HEK293 (cell line): ENCODE results near the gene GJA5.

Experiments used
- CTCF ChIA-PET: fragments of 350-600 bp; formaldehyde crosslinking; extraction: SDS; loops from one replicate; lab custom pipeline; 2021; ENCODE audit warnings: antibody characterized with exemption; lab: Yijun Ruan, JAX
- POLR2A ChIA-PET: fragments of 300-600 bp; formaldehyde crosslinking; extraction: SDS; loops from one replicate; lab custom pipeline; 2020; ENCODE audit warnings: antibody characterized with exemption, inconsistent platforms; lab: Yijun Ruan, JAX
- H3K27ac ChIP-seq: fragments of 200-500 bp; sonication (Bioruptor generic); 2 replicates; pipeline ENCODE4 v1.5.1; 2014; ENCODE audit warnings: low read depth, low read length, control low read depth, inconsistent platforms; ENCODE audit errors: extremely low read depth
- H3K36me3 ChIP-seq, 2 experiments: fragments of 200-500 bp in 1 of 2; sonication (Bioruptor generic) in 1 of 2; 1 replicate in 1 of 2; 2 replicates in 1 of 2; pipeline ENCODE4 v1.5.1; 2014 to 2017; ENCODE audit warnings: inconsistent platforms in 2 of 2, low read length in 2 of 2; ENCODE audit not compliant: control insufficient read depth in 2 of 2, insufficient read depth in 1 of 2
- H3K4me1 ChIP-seq: fragments of 200-500 bp; sonication (Bioruptor generic); 2 replicates; pipeline ENCODE4 v1.5.1; 2014; ENCODE audit warnings: mild to moderate bottlenecking, low read length, inconsistent platforms; ENCODE audit not compliant: control insufficient read depth, insufficient read depth
- H3K4me3 ChIP-seq: 2 replicates; pipeline ENCODE4 v1.5.1; 2011; ENCODE audit warnings: low read depth, mild to moderate bottlenecking, control low read depth, low read length, moderate library complexity
- H3K9me3 ChIP-seq: fragments of 200-500 bp; sonication (Bioruptor generic); 2 replicates; pipeline ENCODE4 v1.5.1; 2014; ENCODE audit warnings: low read depth, low read length, inconsistent platforms; ENCODE audit not compliant: control insufficient read depth, insufficient read depth
- BCL6B ChIP-seq: fragments of 450-650 bp; formaldehyde crosslinking; IDR thresholded peaks from 2 replicates; pipeline ENCODE4 v1.5.1; 2017; ENCODE audit warnings: missing biosample characterization, missing genetic modification characterization
- ELK4 ChIP-seq: IDR thresholded peaks from 2 replicates; pipeline ENCODE4 v1.6.1; 2011; ENCODE audit warnings: mild to moderate bottlenecking, low read depth, low read length, borderline replicate concordance
- GLIS1 ChIP-seq: fragments of 450-650 bp; formaldehyde crosslinking; IDR thresholded peaks from 2 replicates; pipeline ENCODE4 v1.5.1; 2016; ENCODE audit warnings: missing biosample characterization, missing genetic modification characterization
- IKZF3 ChIP-seq: fragments of 450-650 bp; IDR thresholded peaks from 2 replicates; pipeline ENCODE4 v1.5.0; 2018; ENCODE audit warnings: missing biosample characterization, mild to moderate bottlenecking, missing genetic modification characterization, moderate library complexity
- KLF10 ChIP-seq: fragments of 450-650 bp; IDR thresholded peaks from 2 replicates; pipeline ENCODE4 v1.5.1; 2018; ENCODE audit warnings: missing biosample characterization, mild to moderate bottlenecking, missing genetic modification characterization
- KLF8 ChIP-seq: fragments of 450-650 bp; formaldehyde crosslinking; IDR thresholded peaks from 2 replicates; pipeline ENCODE4 v1.5.1; 2016; ENCODE audit warnings: missing biosample characterization, missing genetic modification characterization
- MZF1 ChIP-seq: fragments of 450-650 bp; formaldehyde crosslinking; IDR thresholded peaks from 2 replicates; pipeline ENCODE4 v1.5.1; 2017; ENCODE audit warnings: missing biosample characterization, missing genetic modification characterization, borderline replicate concordance
- OSR2 ChIP-seq: fragments of 450-650 bp; formaldehyde crosslinking; IDR thresholded peaks from 2 replicates; pipeline ENCODE4 v1.5.1; 2016; ENCODE audit warnings: missing biosample characterization, missing genetic modification characterization
- RBAK ChIP-seq: fragments of 450-650 bp; formaldehyde crosslinking; IDR thresholded peaks from 2 replicates; pipeline ENCODE4 v1.5.1; 2016; ENCODE audit warnings: missing biosample characterization, missing genetic modification characterization
- REPIN1 ChIP-seq: fragments of 450-650 bp; formaldehyde crosslinking; IDR thresholded peaks from 2 replicates; pipeline ENCODE4 v1.5.1; 2017; ENCODE audit warnings: missing biosample characterization, missing genetic modification characterization, low read depth
- SCRT2 ChIP-seq: fragments of 450-650 bp; formaldehyde crosslinking; IDR thresholded peaks from 2 replicates; pipeline ENCODE4 v1.5.1; 2016; ENCODE audit warnings: missing biosample characterization, missing genetic modification characterization
- SP2 ChIP-seq: fragments of 450-650 bp; formaldehyde crosslinking; IDR thresholded peaks from 2 replicates; pipeline ENCODE4 v1.5.1; 2016; ENCODE audit warnings: missing biosample characterization, missing genetic modification characterization
- ZNF16 ChIP-seq: fragments of 450-650 bp; formaldehyde crosslinking; IDR thresholded peaks from 2 replicates; pipeline ENCODE4 v1.5.1; 2016; ENCODE audit warnings: low read depth, missing biosample characterization, missing genetic modification characterization
- ZNF169 ChIP-seq: fragments of 450-650 bp; formaldehyde crosslinking; IDR thresholded peaks from 2 replicates; pipeline ENCODE4 v1.5.1; 2016; ENCODE audit warnings: missing biosample characterization, missing genetic modification characterization
- ZNF175 ChIP-seq: fragments of 450-650 bp; formaldehyde crosslinking; IDR thresholded peaks from 2 replicates; pipeline ENCODE4 v1.5.1; 2016; ENCODE audit warnings: missing biosample characterization, missing genetic modification characterization
- ZNF184 ChIP-seq: fragments of 450-650 bp; IDR thresholded peaks from 2 replicates; pipeline ENCODE4 v1.5.1; 2018; ENCODE audit warnings: missing biosample characterization, mild to moderate bottlenecking, missing genetic modification characterization
- ZNF350 ChIP-seq: fragments of 450-650 bp; formaldehyde crosslinking; IDR thresholded peaks from 2 replicates; pipeline ENCODE4 v1.5.0; 2017; ENCODE audit warnings: missing biosample characterization, mild to moderate bottlenecking, missing genetic modification characterization
- ZNF501 ChIP-seq: fragments of 450-650 bp; formaldehyde crosslinking; IDR thresholded peaks from 2 replicates; pipeline ENCODE4 v1.5.1; 2016; ENCODE audit warnings: missing biosample characterization, missing genetic modification characterization
- ZNF529 ChIP-seq: fragments of 450-650 bp; formaldehyde crosslinking; IDR thresholded peaks from 2 replicates; pipeline ENCODE4 v1.5.1; 2017; ENCODE audit warnings: missing genetic modification characterization, missing biosample characterization; ENCODE audit not compliant: insufficient replicate concordance
- ZNF555 ChIP-seq: fragments of 450-650 bp; formaldehyde crosslinking; conservative IDR thresholded peaks from 2 replicates; pipeline ENCODE4 v1.5.1; 2017; ENCODE audit warnings: missing biosample characterization, mild to moderate bottlenecking, missing genetic modification characterization, inconsistent platforms
- ZNF585B ChIP-seq: fragments of 450-650 bp; formaldehyde crosslinking; IDR thresholded peaks from 2 replicates; pipeline ENCODE4 v1.5.1; 2016; ENCODE audit warnings: missing biosample characterization, missing genetic modification characterization
- ZNF768 ChIP-seq: fragments of 450-650 bp; formaldehyde crosslinking; IDR thresholded peaks from 2 replicates; pipeline ENCODE4 v1.5.1; 2018; ENCODE audit warnings: missing biosample characterization, mild to moderate bottlenecking, missing genetic modification characterization
- TF ChIP-seq, protein P1 (sequence below): fragments of 450-650 bp; formaldehyde crosslinking; IDR thresholded peaks from 2 replicates; pipeline ENCODE4 v1.5.1; 2016; ENCODE audit warnings: missing biosample characterization, missing genetic modification characterization
- TF ChIP-seq, protein P2 (sequence below): fragments of 450-650 bp; formaldehyde crosslinking; IDR thresholded peaks from 2 replicates; pipeline ENCODE4 v1.5.1; 2016; ENCODE audit warnings: missing biosample characterization, missing genetic modification characterization, borderline replicate concordance

The GJA5 gene

DNA sequence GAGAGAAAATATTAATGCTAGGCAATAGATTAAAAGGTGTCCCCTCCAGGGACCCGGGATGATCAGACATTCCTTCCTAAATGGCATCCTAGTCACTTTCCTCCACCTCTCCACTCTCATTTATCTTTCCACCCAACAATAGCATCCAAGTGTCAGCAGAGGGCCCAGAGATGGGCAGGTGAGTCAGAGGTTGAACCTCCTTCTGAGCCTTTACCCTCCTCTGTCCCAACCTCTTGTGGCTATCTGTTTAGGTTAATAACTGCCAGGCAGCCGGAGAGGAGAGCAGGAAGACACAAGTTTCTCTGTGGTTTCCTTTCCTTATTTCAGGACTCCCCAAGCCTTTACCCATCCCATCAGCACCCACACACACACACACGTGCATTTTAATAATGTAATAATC, 4.1 kb downstream of the GJA5 start:
- H3K27ac ChIP-seq: no peak overlapping the region
- TF ChIP-seq OSR2 (tag by site-specific recombination) (no peak), BCL6B (tag by site-specific recombination) (no peak), IKZF3 (tag by site-specific recombination) (no peak), ZNF350 (no peak), SCRT2 (tag by site-specific recombination) (no peak), KLF8 (tag by site-specific recombination) (no peak), SP2 (tag by site-specific recombination) (no peak), ZNF16 (tag by site-specific recombination) (no peak)
- TF ChIP-seq, protein P1, sequence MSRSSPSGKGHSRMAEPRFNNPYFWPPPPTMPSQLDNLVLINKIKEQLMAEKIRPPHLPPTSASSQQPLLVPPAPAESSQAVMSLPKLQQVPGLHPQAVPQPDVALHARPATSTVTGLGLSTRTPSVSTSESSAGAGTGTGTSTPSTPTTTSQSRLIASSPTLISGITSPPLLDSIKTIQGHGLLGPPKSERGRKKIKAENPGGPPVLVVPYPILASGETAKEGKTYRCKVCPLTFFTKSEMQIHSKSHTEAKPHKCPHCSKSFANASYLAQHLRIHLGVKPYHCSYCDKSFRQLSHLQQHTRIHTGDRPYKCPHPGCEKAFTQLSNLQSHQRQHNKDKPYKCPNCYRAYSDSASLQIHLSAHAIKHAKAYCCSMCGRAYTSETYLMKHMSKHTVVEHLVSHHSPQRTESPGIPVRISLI (tag by site-specific recombination): no peak
- TF ChIP-seq, all 188 proteins: peak for 0
- no peaks in the 10 kb centered on the region for H3K9me3 ChIP-seq
- CTCF ChIA-PET: no interaction called here
- no peak overlapping the region for H3K4me3 ChIP-seq
- POLR2A ChIA-PET: no interaction called here
- H3K4me1 ChIP-seq: no peaks in the 10 kb centered on the region
- no peaks in the 10 kb centered on the region for H3K36me3 ChIP-seq

GRCh38 chr1:147754661-147755060, 5.7 kb downstream of the GJA5 start:
- H3K36me3 ChIP-seq: no peaks in the 10 kb centered on the region
- no peak for TF ChIP-seq KLF10 (tag by site-specific recombination)
- TF ChIP-seq ZNF529 (tag by site-specific recombination): no peak
- no peak for TF ChIP-seq ZNF585B (tag by site-specific recombination)
- no peak for TF ChIP-seq ELK4
- TF ChIP-seq ZNF184 (tag by site-specific recombination): no peak
- no peak for TF ChIP-seq ZNF555 (tag by site-specific recombination)
- TF ChIP-seq REPIN1 (tag by site-specific recombination): no peak
- no peak for TF ChIP-seq OSR2 (tag by site-specific recombination)
- H3K27ac ChIP-seq: no peak overlapping the region
- POLR2A ChIA-PET: no interaction called here
- H3K4me3 ChIP-seq: no peak overlapping the region
- CTCF ChIA-PET: interaction anchor here (0.6 to 1.2 kb wide), 2 partner anchors 11 to 134 kb away, joined by 3 to 4 read pairs; no protein-coding TSS in a partner anchor
- H3K4me1 ChIP-seq: no peaks in the 10 kb centered on the region
- no peaks in the 10 kb centered on the region for H3K9me3 ChIP-seq

GRCh38 chr1:147753081-147753480, 7.3 kb downstream of the GJA5 start:
- no peaks in the 10 kb centered on the region for H3K36me3 ChIP-seq
- ChIA-PET CTCF (interaction anchor here (0.6 to 0.7 kb wide), 2 partner anchors 77 to 112 kb away, joined by 3 read pairs; no protein-coding TSS in a partner anchor), POLR2A (no interaction called here)
- H3K9me3 ChIP-seq: no peaks in the 10 kb centered on the region
- no peak overlapping the region for H3K4me3 ChIP-seq
- no peaks in the 10 kb centered on the region for H3K4me1 ChIP-seq
- no peak overlapping the region for H3K27ac ChIP-seq
- no peak for TF ChIP-seq RBAK
- TF ChIP-seq, protein P1 (tag by site-specific recombination): no peak
- no peak for TF ChIP-seq ZNF169 (tag by site-specific recombination)
- TF ChIP-seq ZNF175: no peak
- TF ChIP-seq, protein P2, sequence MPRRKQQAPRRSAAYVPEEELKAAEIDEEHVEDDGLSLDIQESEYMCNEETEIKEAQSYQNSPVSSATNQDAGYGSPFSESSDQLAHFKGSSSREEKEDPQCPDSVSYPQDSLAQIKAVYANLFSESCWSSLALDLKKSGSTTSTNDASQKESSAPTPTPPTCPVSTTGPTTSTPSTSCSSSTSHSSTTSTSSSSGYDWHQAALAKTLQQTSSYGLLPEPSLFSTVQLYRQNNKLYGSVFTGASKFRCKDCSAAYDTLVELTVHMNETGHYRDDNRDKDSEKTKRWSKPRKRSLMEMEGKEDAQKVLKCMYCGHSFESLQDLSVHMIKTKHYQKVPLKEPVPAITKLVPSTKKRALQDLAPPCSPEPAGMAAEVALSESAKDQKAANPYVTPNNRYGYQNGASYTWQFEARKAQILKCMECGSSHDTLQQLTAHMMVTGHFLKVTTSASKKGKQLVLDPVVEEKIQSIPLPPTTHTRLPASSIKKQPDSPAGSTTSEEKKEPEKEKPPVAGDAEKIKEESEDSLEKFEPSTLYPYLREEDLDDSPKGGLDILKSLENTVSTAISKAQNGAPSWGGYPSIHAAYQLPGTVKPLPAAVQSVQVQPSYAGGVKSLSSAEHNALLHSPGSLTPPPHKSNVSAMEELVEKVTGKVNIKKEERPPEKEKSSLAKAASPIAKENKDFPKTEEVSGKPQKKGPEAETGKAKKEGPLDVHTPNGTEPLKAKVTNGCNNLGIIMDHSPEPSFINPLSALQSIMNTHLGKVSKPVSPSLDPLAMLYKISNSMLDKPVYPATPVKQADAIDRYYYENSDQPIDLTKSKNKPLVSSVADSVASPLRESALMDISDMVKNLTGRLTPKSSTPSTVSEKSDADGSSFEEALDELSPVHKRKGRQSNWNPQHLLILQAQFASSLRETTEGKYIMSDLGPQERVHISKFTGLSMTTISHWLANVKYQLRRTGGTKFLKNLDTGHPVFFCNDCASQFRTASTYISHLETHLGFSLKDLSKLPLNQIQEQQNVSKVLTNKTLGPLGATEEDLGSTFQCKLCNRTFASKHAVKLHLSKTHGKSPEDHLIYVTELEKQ (tag by site-specific recombination): no peak
- TF ChIP-seq GLIS1: no peak
- TF ChIP-seq ZNF768 (tag by site-specific recombination): no peak
- no peak for TF ChIP-seq MZF1
- no peak for TF ChIP-seq ZNF501
